ENCODE data around the gene IZUMO2.

- TF ChIP-seq CTCF (IDR thresholded peaks at IDR 0.05) (no peak), POLR2AphosphoS5 (IDR thresholded peaks at IDR 0.05) (no peak), POLR2A (IDR thresholded peaks at IDR 0.05) (no peak)
Observed at GRCh38 chr19:50158577-50158976, 4.5 kb downstream of the IZUMO2 start.
